ENCODE data around the gene PTGES3L. TPM values are rescaled to one million over a fixed set of nuclear protein-coding genes. Genes with fewer than 3 reads are reported as not detected.

Gene PTGES3L
- total and polyA plus RNA-seq, 2 experiments from 2014 or later = 50.8 to 72.9 TPM

DNA sequence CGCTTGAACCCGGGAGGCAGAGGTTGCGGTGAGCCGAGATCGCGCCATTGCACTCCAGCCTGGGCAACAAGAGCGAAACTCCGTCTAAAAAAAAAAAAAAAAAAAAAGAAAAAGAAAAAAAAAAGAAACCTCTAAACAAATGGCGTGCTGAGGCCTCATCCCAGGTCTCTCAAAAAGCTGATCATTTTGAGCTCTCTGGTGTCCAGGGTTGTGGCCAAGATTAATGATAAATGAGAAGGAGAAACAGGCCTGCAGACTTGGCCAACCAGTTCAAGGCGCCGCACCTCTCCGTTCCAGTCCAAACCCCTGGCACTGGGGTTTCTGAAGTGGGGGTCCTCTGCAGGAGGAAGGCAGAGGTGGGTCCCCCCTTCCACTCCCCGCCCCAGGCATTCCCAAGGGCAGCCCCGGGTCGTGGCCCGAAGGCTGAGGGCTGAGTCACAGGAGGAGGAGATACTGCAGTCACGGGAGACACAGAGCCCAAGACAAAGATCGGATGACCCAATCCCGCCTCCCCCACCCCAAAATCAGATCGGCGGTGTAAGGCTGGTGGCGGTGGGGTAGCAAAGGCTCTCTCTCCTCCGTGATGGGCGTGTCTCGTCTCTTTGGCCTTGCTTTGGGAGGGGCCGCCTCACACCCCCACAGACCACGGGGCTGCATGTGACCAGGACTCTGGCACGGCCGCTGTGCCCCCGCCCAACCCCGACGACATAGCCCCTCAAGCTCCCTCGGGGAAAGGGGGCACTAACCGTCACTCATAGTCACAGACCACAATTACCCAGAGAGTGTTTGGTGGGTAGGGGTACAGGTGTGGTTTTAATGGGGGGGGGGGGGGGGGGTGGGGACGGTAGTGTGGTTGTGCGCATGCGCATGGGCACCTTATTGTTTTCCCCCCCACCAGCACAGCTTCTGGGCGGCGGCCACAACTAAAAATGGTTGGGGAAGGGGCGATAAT lies 41.2 kb upstream of the PTGES3L start:
- H3K27ac ChIP-seq = peak overlapping the region; percentile 85
- H3K4me1 ChIP-seq (ENCODE audit: low read depth) = peaks cover 33% of the 10 kb centered on the region
- TF ChIP-seq, protein P1, sequence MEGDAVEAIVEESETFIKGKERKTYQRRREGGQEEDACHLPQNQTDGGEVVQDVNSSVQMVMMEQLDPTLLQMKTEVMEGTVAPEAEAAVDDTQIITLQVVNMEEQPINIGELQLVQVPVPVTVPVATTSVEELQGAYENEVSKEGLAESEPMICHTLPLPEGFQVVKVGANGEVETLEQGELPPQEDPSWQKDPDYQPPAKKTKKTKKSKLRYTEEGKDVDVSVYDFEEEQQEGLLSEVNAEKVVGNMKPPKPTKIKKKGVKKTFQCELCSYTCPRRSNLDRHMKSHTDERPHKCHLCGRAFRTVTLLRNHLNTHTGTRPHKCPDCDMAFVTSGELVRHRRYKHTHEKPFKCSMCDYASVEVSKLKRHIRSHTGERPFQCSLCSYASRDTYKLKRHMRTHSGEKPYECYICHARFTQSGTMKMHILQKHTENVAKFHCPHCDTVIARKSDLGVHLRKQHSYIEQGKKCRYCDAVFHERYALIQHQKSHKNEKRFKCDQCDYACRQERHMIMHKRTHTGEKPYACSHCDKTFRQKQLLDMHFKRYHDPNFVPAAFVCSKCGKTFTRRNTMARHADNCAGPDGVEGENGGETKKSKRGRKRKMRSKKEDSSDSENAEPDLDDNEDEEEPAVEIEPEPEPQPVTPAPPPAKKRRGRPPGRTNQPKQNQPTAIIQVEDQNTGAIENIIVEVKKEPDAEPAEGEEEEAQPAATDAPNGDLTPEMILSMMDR (IDR thresholded peaks at IDR 0.05; ENCODE audit: low read depth, low read length) = no peak
- peak; percentile 52 to 71 for DNase-seq (ENCODE audit: low read depth in 1 of 2, low spot score in 1 of 2)
- H3K9me3 ChIP-seq (ENCODE audit: low read depth) = no peaks in the 10 kb centered on the region
- H3K36me3 ChIP-seq = no peaks in the 10 kb centered on the region
- H3K4me3 ChIP-seq = peak overlapping the region; percentile 97
- H3K27me3 ChIP-seq = no peaks in the 10 kb centered on the region

DNA sequence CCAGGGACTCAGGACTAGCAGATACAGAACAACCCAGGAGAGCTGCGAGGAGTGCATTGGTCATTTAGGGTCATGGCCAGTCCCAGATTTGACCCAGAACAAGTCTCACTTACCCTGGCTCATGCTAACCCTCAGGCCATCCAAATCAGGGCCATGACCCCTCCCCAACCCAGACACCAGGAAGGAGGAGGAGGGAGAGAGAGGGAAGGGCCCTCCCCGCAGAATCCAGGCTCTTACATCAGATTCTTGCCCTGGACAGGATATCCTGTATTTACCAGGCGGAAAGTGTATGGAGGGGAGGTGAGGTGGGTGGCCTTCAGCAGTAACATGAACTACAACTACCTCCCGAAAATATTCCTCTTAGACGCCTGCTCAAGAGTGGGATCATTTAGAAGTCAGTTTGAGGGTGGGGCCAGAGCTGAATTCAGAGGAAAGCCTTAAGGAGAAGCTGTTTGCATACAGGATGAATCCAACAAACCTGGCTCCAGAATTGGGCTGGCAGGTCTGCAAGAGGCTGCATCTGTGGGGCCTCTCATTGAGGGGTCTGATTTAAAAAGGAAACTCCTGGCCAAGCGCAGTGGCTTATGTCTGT lies 40.2 kb upstream of the PTGES3L start:
- H3K9me3 ChIP-seq (ENCODE audit: low read depth) = no peaks in the 10 kb centered on the region
- peak overlapping the region; percentile 84 for H3K27ac ChIP-seq
- peak in 1 of 2 donors; percentile 58 for DNase-seq (ENCODE audit: low read depth in 1 of 2, low spot score in 1 of 2)
- TF ChIP-seq, protein P1 (IDR thresholded peaks at IDR 0.05; ENCODE audit: low read depth, low read length) = no peak
- H3K4me1 ChIP-seq (ENCODE audit: low read depth) = peaks cover 33% of the 10 kb centered on the region
- H3K4me3 ChIP-seq = peak overlapping the region; percentile 7
- no peaks in the 10 kb centered on the region for H3K27me3 ChIP-seq
- no peaks in the 10 kb centered on the region for H3K36me3 ChIP-seq

DNA sequence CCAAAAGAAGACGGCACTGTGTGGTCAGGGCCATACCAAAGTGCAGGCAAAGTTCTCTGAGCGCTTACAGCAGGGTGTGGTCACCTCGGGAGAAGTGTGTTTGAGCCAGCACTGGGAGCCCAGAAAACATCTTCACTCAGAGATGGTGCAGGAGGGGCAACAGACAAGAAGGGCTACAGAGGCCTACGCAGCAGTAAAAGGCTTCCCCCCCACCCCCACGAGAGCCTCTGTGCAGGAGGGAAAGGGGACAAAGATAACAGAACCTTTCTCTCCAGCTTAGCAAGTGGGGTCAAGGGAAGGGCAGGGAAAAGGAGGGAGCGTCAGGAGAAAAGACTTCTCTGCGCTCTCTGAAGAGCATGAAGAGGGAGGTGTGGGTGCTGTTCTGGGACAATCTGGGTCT lies 39.5 kb upstream of the PTGES3L start:
- Histone ChIP-seq H3K36me3 (no peaks in the 10 kb centered on the region), H3K27me3 (no peaks in the 10 kb centered on the region), H3K9me3 (ENCODE audit: low read depth) (no peaks in the 10 kb centered on the region), H3K4me3 (peak overlapping the region; percentile 7), H3K27ac (peak overlapping the region; percentile 84), H3K4me1 (ENCODE audit: low read depth) (peaks cover 37% of the 10 kb centered on the region)
- DNase-seq (ENCODE audit: low read depth in 1 of 2, low spot score in 1 of 2) = peak in 1 of 2 donors; percentile 29
- TF ChIP-seq, protein P1 (IDR thresholded peaks at IDR 0.05; ENCODE audit: low read depth, low read length) = no peak

DNA sequence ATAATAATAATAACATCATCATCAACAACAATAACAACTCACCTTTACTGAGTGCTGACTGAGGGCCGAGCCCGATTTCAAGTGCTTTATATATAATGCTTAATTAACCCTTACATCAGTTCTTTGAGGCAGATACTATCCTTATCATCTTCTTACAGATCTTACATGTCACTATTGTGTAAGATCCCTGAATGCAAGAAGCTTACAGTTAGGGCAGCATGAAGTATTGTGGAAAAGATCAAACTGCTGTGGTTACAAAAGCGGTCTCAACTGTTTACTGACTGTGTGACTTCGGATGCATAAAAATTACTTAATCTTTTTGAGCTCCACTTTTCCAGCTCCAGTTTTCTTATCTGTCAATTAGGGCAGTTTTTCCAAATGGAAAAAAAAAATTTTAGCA lies 39.1 kb upstream of the PTGES3L start:
- Histone ChIP-seq H3K27ac (peak overlapping the region; percentile 84), H3K36me3 (no peaks in the 10 kb centered on the region), H3K4me3 (peak overlapping the region; percentile 7), H3K27me3 (no peaks in the 10 kb centered on the region), H3K4me1 (ENCODE audit: low read depth) (peaks cover 41% of the 10 kb centered on the region), H3K9me3 (ENCODE audit: low read depth) (no peaks in the 10 kb centered on the region)
- peak in 1 of 2 donors; percentile 52 for DNase-seq (ENCODE audit: low read depth in 1 of 2, low spot score in 1 of 2)
- TF ChIP-seq, protein P1 (IDR thresholded peaks at IDR 0.05; ENCODE audit: low read depth, low read length) = no peak

DNA sequence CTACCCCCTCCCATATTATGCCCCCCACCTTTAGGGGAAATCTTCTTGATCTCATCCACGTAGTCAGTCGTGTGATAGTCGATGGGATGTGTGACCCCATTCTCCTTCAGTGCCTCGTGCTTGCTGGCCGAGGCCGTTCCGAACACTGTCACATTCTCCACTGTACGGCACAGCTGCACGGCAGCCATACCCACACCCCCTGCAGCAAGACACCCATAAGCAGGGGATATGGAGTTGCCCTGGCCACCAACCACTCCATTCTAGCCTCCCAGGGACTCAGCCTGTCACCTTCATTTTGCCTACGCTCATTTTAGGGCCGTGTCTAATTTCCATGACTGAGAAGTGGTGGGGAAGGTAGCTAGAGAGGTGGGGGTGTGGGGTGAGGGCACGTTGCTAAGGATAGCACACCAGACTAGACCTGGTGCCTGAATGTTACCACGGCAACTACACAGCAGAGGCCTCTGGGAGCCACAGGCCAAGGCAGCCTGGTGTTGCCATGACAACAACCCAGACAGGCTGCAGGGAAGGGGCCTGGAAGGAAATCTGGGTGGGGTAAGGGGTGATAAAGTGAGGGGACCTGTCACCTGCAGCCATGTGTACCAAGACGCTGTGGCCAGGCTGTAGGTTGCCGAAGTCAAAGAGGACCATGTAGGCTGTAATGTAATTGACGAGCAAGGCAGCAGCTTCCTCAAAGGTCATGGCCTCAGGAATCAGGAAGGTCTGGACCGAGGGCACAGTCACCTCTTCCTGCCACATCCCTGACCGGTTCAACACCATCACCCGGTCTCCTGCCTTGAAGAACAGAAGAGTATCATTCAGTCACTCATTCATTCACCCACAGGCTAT lies 38.4 kb upstream of the PTGES3L start:
- peak in 1 of 2 donors; percentile 86 for DNase-seq (ENCODE audit: low read depth in 1 of 2, low spot score in 1 of 2)
- Histone ChIP-seq H3K4me1 (ENCODE audit: low read depth) (peaks cover 48% of the 10 kb centered on the region), H3K27me3 (no peaks in the 10 kb centered on the region), H3K9me3 (ENCODE audit: low read depth) (no peaks in the 10 kb centered on the region), H3K4me3 (no peak overlapping the region), H3K27ac (peak overlapping the region; percentile 84), H3K36me3 (no peaks in the 10 kb centered on the region)
- TF ChIP-seq, protein P1 (IDR thresholded peaks at IDR 0.05; ENCODE audit: low read depth, low read length) = no peak
